Heart left ventricle (tissue), 13 donors: Measurements from ENCODE around the gene CHAT.

Experiments used
- POLR2A ChIP-seq, 2 donors: fragments of 450-650 bp; IDR thresholded peaks; one replicate each; pipeline ENCODE4 v1.6.1; 2017; ENCODE audit warnings: antibody characterized with exemption in 2 of 2, mild to moderate bottlenecking in 2 of 2, moderate library complexity in 2 of 2
- TF ChIP-seq, protein P1 (sequence below), 12 donors: fragments of 200-600 bp; sonication (generic) in 4 of 12; IDR thresholded peaks; one replicate each; pipeline versions ENCODE4 v1.5.0 to v1.8.0; 2018 to 2022; ENCODE audit warnings: antibody characterized with exemption in 12 of 12, mild to moderate bottlenecking in 5 of 12
- donor health status: ischemic (EF 13 %, LVEDD 7.1; RV severe dilation, severe dysfunction).
- donor health status: DM: no; HTN: yes; CAD: no.
- donor health status: DM: no; HTN: no; CAD: no.
- donor health status: ischemic (EF 25% LVEDD 6.9; RV normal size, moderate dysfunction).
- donor health status: ischemic (EF 25% LVEDD 5.7; RV mildly dilated, moderate dysfunction).
- donor health status: ischemic (EF 35%, LVEDD 5.7; RV mildly dilated, moderate dysfunction).
- donor health status: nonischemic (EF 11% LVEDD 7.7; RV severe dilation, severe dysfunction).
- donor health status: DM: yes; HTN: yes; CAD: no.
- donor health status: PGD.
- donor health status: ischemic (EF 29% LVEDD 5.4; RV normal size, mild dysfunction).
- donor health status: nonischemic (EF 23%, LVEDD 6.1; RV moderate dilation, normal function).

DNA sequence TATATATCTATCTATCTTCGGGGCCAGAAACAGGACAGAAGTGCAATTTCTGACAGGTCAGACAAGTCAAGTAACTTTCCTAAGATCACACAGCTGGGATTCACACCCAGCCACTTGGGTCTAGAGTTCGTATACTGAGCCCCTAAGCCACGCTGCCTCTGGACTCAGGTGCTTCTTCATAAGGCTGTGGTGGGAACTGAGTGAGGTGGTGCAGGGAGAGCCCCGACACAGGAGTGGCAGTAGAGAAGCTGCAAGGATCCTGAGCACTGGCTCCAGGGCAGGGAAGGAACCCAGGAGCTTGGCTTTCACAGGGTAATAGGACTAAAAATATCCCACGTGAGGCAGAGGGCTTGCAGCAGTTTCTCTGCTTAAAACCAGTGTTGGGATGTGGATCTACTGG is 99.4 kb downstream of the CHAT start:
- TF ChIP-seq, protein P1, sequence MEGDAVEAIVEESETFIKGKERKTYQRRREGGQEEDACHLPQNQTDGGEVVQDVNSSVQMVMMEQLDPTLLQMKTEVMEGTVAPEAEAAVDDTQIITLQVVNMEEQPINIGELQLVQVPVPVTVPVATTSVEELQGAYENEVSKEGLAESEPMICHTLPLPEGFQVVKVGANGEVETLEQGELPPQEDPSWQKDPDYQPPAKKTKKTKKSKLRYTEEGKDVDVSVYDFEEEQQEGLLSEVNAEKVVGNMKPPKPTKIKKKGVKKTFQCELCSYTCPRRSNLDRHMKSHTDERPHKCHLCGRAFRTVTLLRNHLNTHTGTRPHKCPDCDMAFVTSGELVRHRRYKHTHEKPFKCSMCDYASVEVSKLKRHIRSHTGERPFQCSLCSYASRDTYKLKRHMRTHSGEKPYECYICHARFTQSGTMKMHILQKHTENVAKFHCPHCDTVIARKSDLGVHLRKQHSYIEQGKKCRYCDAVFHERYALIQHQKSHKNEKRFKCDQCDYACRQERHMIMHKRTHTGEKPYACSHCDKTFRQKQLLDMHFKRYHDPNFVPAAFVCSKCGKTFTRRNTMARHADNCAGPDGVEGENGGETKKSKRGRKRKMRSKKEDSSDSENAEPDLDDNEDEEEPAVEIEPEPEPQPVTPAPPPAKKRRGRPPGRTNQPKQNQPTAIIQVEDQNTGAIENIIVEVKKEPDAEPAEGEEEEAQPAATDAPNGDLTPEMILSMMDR (IDR thresholded peaks at IDR 0.05) = no peak
- no peak for TF ChIP-seq POLR2A (IDR thresholded peaks at IDR 0.05)
